Right lobe of liver (tissue), 4 donors: Measurements from ENCODE around the gene LYST.

Experiments
- CTCF ChIP-seq, 4 donors: fragments of 200-600 bp in 3 of 4; fragments of 450-650 bp in 1 of 4; IDR thresholded peaks; one replicate each; pipeline versions ENCODE4 v1.5.1 to v1.8.0; 2016 to 2022; ENCODE audit warnings: antibody characterized with exemption in 4 of 4, mild to moderate bottlenecking in 2 of 4
- POLR2A ChIP-seq: fragments of 450-650 bp; IDR thresholded peaks from one replicate; pipeline ENCODE4 v1.6.1; 2017; ENCODE audit warnings: antibody characterized with exemption, mild to moderate bottlenecking
- donor health status: DM: no; HTN: no; CAD: no.
- donor health status: DM: no; HTN: no; CAD: no.
- donor health status: DM: no; HTN: yes; CAD: no.

DNA sequence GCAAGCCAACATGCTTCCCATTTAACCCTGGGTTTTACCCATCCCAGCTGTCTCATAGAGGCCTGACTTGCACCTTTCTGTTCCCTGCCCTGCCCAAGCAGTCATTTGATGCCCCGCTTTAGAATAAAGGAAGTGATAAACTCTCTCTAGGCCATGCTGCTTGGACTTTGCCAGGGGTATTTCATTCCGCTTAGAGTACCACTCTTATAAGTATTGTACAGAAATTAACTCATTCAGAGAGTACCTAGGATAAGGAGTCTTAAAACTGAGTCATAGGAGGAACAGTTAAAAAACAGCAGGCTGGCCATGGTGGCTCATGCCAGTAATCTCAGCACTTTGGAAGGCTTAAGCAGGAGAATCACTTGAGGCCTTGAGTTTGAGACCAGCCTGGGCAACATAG lies 21.0 kb upstream of the LYST start:
- TF ChIP-seq CTCF (IDR thresholded peaks at IDR 0.05): no peak
- TF ChIP-seq POLR2A: no peak
